Measurements from ENCODE around the gene FGGY. TPM values are rescaled to one million over a fixed set of nuclear protein-coding genes. Genes with fewer than 3 reads are reported as not detected.

FGGY gene
- total RNA-seq, 2 donors from 2014 or later, result 16.0 to 21.8 TPM

DNA sequence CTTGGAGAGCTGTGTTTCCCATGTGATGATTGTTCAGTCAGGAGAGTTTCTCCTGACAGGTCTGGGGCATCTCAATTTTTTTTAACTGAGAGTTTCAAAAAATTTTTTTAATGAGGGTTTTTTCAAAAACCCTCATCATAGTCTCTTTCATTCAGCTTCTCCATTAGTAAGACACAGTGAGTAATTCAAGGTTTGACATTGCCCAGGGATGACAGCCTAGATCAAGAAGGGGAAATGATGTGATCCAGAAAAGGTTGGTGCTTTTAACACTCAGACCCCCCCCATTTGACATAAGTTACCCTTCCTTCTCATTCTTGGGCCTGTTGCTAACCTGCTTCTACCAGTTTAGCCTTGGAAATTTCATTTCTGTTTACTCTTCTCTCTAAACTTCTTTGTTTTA, 328.5 kb downstream of the FGGY start:
- no peaks in the 10 kb centered on the region for H3K36me3 ChIP-seq
- no peak overlapping the region for H3K27ac ChIP-seq
- no peak overlapping the region for H3K4me3 ChIP-seq
- no peaks in the 10 kb centered on the region for H3K4me1 ChIP-seq
- DNase-seq (ENCODE audit: low spot score), result no peak
- no peaks in the 10 kb centered on the region for H3K27me3 ChIP-seq
- no peaks in the 10 kb centered on the region for H3K9me3 ChIP-seq
- TF ChIP-seq, protein P1, sequence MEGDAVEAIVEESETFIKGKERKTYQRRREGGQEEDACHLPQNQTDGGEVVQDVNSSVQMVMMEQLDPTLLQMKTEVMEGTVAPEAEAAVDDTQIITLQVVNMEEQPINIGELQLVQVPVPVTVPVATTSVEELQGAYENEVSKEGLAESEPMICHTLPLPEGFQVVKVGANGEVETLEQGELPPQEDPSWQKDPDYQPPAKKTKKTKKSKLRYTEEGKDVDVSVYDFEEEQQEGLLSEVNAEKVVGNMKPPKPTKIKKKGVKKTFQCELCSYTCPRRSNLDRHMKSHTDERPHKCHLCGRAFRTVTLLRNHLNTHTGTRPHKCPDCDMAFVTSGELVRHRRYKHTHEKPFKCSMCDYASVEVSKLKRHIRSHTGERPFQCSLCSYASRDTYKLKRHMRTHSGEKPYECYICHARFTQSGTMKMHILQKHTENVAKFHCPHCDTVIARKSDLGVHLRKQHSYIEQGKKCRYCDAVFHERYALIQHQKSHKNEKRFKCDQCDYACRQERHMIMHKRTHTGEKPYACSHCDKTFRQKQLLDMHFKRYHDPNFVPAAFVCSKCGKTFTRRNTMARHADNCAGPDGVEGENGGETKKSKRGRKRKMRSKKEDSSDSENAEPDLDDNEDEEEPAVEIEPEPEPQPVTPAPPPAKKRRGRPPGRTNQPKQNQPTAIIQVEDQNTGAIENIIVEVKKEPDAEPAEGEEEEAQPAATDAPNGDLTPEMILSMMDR (IDR thresholded peaks at IDR 0.05), result no peak

DNA sequence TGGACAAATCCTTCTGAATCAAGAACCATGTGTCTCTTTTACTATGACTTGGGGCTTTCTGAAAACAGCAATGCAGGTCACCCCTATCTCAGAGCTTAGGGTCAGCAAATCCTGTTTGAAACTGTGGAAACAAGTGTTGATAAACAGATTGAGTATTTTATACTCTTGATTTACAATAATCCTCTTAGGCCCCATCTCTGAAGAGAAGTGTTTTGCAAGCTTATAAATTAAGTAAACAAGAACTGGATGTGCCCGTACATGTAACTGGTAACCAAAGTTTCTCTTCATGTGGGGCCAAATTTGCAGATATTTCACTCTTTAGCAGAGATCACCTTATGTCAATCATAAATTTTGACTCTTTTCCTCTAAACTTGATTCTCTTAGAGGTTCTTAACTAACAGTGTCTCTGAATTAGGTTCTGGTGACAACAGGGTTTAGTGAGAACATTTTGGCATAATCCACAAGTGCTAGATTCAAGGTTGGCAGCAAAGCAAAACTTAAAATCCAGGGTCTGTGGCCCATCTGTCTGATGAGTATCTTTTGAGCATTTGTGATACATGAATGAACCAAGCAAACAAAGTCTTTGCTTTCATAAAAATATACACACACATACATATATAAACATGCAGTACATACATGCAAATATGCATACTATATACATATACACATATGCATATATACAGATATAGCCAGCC, 334.8 kb downstream of the FGGY start:
- no peaks in the 10 kb centered on the region for H3K9me3 ChIP-seq
- H3K27ac ChIP-seq, result no peak overlapping the region
- TF ChIP-seq, protein P1 (IDR thresholded peaks at IDR 0.05), result no peak
- H3K4me3 ChIP-seq, result no peak overlapping the region
- no peaks in the 10 kb centered on the region for H3K36me3 ChIP-seq
- no peaks in the 10 kb centered on the region for H3K4me1 ChIP-seq
- no peaks in the 10 kb centered on the region for H3K27me3 ChIP-seq
- no peak for DNase-seq (ENCODE audit: low spot score)

DNA sequence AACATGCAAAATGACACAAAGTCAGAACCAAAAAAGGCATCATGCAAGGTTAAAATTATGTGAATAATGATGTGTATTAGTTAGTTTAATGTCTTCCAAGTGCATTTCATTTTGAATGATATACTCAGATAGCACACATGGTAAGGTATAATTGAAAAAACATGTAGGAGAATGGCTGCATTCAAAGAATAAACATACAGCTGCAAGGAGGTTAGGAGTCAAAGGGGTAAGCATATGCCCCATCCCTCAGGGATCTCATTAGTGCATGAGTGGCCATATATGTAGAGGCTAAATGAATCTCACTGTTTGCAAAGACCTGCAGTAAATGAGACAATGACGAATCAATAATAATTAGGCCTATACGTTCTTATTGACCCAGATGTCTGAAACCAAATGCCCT, 338.2 kb downstream of the FGGY start:
- no peaks in the 10 kb centered on the region for H3K36me3 ChIP-seq
- H3K4me3 ChIP-seq, result no peak overlapping the region
- no peaks in the 10 kb centered on the region for H3K9me3 ChIP-seq
- H3K27me3 ChIP-seq, result no peaks in the 10 kb centered on the region
- DNase-seq (ENCODE audit: low spot score), result no peak
- H3K4me1 ChIP-seq, result no peaks in the 10 kb centered on the region
- H3K27ac ChIP-seq, result no peak overlapping the region
- TF ChIP-seq, protein P1 (IDR thresholded peaks at IDR 0.05), result no peak

DNA sequence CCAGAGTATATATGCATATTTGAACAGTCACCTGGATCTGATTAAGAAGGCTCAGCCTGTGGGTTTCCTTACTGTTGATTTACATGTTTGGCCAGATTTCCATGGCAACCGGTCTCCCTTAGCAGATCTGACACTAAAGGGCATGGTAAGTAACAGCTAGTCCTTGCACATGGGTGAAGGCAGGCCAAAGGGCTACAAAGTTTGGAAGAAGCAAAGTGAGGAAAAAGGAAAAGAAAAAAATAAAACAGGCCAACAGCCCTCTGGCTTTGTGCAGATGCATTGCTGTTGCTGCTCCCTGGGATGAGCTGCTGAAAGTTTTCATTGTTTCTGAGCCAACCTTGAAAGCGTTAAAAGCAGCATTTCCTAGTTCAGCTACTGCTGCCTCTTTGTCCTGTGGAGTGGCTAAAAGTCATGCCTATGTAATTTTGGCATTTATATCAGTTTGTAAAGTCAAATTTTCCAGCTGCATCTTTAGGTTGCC, 341.4 kb downstream of the FGGY start:
- Histone ChIP-seq H3K4me1 (no peaks in the 10 kb centered on the region), H3K27ac (no peak overlapping the region), H3K9me3 (no peaks in the 10 kb centered on the region), H3K36me3 (no peaks in the 10 kb centered on the region), H3K4me3 (no peak overlapping the region), H3K27me3 (no peaks in the 10 kb centered on the region)
- no peak for DNase-seq (ENCODE audit: low spot score)
- TF ChIP-seq, protein P1 (IDR thresholded peaks at IDR 0.05), result no peak

DNA sequence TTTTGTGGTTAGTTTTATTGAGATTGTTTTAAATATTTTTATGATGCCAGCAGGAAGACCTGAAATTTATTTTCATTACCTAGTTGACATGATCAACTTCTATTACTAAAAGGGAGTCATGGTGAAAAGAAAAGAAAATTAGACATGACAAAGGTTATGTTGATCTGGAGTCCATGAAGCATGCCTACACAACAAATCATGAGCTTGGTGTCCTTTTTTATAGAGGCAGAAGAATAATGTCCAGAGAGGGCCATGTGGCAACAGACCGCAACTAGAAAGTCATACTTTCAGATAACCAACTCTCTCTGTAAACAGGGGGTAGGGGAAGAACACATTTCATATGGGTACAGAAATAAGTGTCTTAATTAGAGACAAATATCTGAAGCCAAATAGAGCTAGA, 342.4 kb downstream of the FGGY start:
- no peaks in the 10 kb centered on the region for H3K27me3 ChIP-seq
- TF ChIP-seq, protein P1 (IDR thresholded peaks at IDR 0.05), result no peak
- no peaks in the 10 kb centered on the region for H3K4me1 ChIP-seq
- H3K27ac ChIP-seq, result no peak overlapping the region
- H3K4me3 ChIP-seq, result no peak overlapping the region
- no peaks in the 10 kb centered on the region for H3K36me3 ChIP-seq
- DNase-seq (ENCODE audit: low spot score), result no peak
- H3K9me3 ChIP-seq, result no peaks in the 10 kb centered on the region

DNA sequence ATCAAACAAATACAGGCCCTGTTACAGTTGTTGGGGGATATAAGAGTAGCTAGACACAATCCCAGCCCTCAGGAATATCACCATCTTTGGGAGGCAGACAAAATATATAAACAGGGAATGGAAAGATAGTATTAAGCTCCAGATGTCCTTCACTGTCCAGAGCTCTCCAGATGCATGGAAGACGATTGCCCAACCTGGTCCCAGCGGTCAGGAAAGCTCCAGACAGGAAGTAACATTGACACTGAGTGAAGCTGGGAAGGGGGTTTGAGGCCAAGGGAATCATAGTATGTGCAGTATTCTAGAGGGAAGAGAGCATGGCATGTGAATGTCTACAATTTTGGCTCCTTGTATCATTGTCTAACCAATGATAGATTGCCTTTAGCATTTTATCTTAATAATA, 344.0 kb downstream of the FGGY start:
- DNase-seq (ENCODE audit: low spot score), result no peak
- H3K27ac ChIP-seq, result no peak overlapping the region
- H3K4me1 ChIP-seq, result no peaks in the 10 kb centered on the region
- no peaks in the 10 kb centered on the region for H3K27me3 ChIP-seq
- H3K4me3 ChIP-seq, result no peak overlapping the region
- TF ChIP-seq, protein P1 (IDR thresholded peaks at IDR 0.05), result no peak
- no peaks in the 10 kb centered on the region for H3K9me3 ChIP-seq
- no peaks in the 10 kb centered on the region for H3K36me3 ChIP-seq
